ENCODE results near the gene ASB4. TPM values are rescaled to one million over a fixed set of nuclear protein-coding genes. Genes with fewer than 3 reads are reported as not detected.

The ASB4 gene, protein sequence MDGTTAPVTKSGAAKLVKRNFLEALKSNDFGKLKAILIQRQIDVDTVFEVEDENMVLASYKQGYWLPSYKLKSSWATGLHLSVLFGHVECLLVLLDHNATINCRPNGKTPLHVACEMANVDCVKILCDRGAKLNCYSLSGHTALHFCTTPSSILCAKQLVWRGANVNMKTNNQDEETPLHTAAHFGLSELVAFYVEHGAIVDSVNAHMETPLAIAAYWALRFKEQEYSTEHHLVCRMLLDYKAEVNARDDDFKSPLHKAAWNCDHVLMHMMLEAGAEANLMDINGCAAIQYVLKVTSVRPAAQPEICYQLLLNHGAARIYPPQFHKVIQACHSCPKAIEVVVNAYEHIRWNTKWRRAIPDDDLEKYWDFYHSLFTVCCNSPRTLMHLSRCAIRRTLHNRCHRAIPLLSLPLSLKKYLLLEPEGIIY
- not detected in 2 replicates for polyA plus RNA-seq

DNA sequence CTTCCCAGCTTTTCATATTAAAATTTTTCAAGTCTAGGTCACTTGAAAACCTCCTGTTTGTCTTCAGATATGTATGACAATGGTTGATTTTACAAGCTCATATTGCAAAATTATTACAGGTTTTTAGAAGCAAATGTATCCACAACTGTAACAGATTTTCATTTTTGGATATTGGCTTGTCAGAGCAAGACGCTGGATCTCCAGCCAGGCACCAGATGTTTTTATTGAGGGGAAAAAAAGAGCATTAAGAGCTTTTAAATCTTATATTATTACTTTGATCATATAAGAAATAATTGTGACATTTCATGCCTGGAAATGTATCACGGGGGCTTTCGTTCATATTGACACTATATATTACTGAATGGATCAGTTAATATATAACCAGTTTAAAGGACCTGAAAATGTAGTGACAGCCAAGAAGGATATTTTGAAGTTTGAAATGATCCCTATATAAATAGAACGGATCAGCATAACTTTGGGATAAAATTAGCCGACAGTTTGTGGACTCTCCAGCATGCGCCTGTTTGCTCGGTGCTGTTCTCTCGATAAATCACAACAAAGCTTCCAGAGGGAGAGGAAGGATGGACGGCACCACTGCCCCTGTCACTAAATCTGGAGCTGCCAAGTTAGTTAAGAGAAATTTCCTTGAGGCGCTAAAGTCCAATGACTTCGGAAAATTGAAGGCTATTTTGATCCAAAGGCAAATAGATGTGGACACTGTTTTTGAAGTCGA is at the start of gene ASB4:
Gene ASB4 (plus strand): TSS at position 553 of the 733 bp plus-strand sequence. CDS start 29 bp downstream, at position 582.

Other genes with a start within 250 kb of the ASB4 start
- 2.5 TPM in 1 of 2 replicates, not detected in the other for gene PON1, start 161.4 kb upstream of the ASB4 start, polyA plus RNA-seq
- gene PON3, start 89.6 kb upstream of the ASB4 start, polyA plus RNA-seq: 0.32 and 0.34 TPM in 2 replicates
- gene PON2, start 50.9 kb upstream of the ASB4 start, polyA plus RNA-seq: 50.9 and 121 TPM in 2 replicates
- 1.4 and 3.8 TPM in 2 replicates for gene PDK4, start 110.6 kb downstream of the ASB4 start, polyA plus RNA-seq